Measurements from ENCODE around the gene KLRC1. TPM values are rescaled to one million over a fixed set of nuclear protein-coding genes. Genes with fewer than 3 reads are reported as not detected.
A peak's percentile ranks its signal among the peaks of the same experiment; 100 is the strongest.
"Not testable (repeated sequence)": the region's sequence is repeated elsewhere in the genome, so short reads cannot be mapped to it uniquely, and the experiment has no call there.

KLRC1 gene
- total RNA-seq, 1 experiment from 2014 or later = not detected

GRCh38 chr12:10404798-10405197, 48.4 kb downstream of the KLRC1 start:
- DNase-seq = no peak
- no TSS peak for BruUV-seq (replicated peaks)
- Mint-ChIP-seq H3K9me3 (ENCODE audit: low read depth, unreplicated experiment) (no peaks in the 10 kb centered on the region), H3K4me3 (ENCODE audit: low read depth, unreplicated experiment) (no peak overlapping the region), H3K36me3 (ENCODE audit: insufficient read depth, unreplicated experiment) (no peaks in the 10 kb centered on the region), H3K27me3 (ENCODE audit: unreplicated experiment) (no peaks in the 10 kb centered on the region), H3K4me1 (ENCODE audit: low read depth, unreplicated experiment) (no peaks in the 10 kb centered on the region), H3K27ac (ENCODE audit: unreplicated experiment) (no peak overlapping the region)
- intact Hi-C loops (cut with micrococcal nuclease; ENCODE audit: unreplicated experiment) = no loop called here
- no peak for TF ChIP-seq CTCF (IDR thresholded peaks at IDR 0.05; ENCODE audit: unreplicated experiment)
- CTCF ChIA-PET = no interaction called here

DNA sequence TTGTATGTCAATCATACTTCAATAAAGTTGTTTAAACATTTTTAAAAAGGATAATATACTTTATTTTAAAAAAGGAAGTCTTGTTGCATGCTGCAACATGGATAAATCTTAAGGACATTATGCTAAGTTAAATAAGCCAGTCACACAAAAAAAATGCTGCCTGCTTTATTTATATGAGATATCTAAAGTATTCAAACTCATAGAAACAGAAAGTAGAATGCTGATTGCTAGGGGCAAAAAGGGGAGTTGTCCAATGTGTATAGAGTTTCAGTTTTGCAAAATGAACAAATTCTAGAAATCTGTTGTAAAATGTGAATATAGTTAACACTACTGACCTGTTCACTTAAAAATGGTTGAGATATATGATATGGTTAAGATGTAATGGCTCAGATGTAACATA, 52.3 kb downstream of the KLRC1 start:
- CTCF ChIA-PET = no interaction called here
- peaks cover 3% of the 10 kb centered on the region for H3K4me1 Mint-ChIP-seq (ENCODE audit: low read depth, unreplicated experiment)
- H3K4me3 Mint-ChIP-seq (ENCODE audit: low read depth, unreplicated experiment) = no peak overlapping the region
- no peak for DNase-seq
- no TSS peak for BruUV-seq (replicated peaks)
- no peaks in the 10 kb centered on the region for H3K27me3 Mint-ChIP-seq (ENCODE audit: unreplicated experiment)
- intact Hi-C loops (cut with micrococcal nuclease; ENCODE audit: unreplicated experiment) = no loop called here
- no peaks in the 10 kb centered on the region for H3K9me3 Mint-ChIP-seq (ENCODE audit: low read depth, unreplicated experiment)
- no peak overlapping the region for H3K27ac Mint-ChIP-seq (ENCODE audit: unreplicated experiment)
- no peak for TF ChIP-seq CTCF (IDR thresholded peaks at IDR 0.05; ENCODE audit: unreplicated experiment)
- H3K36me3 Mint-ChIP-seq (ENCODE audit: insufficient read depth, unreplicated experiment) = peaks cover under 1% of the 10 kb centered on the region

GRCh38 chr12:10398168-10398567, 55.0 kb downstream of the KLRC1 start:
- BruUV-seq (replicated peaks) = no TSS peak
- Mint-ChIP-seq H3K4me1 (ENCODE audit: low read depth, unreplicated experiment) (peaks cover 24% of the 10 kb centered on the region), H3K27ac (ENCODE audit: unreplicated experiment) (no peak overlapping the region), H3K27me3 (ENCODE audit: unreplicated experiment) (no peaks in the 10 kb centered on the region), H3K36me3 (ENCODE audit: insufficient read depth, unreplicated experiment) (peaks cover 6% of the 10 kb centered on the region), H3K9me3 (ENCODE audit: low read depth, unreplicated experiment) (no peaks in the 10 kb centered on the region), H3K4me3 (ENCODE audit: low read depth, unreplicated experiment) (no peak overlapping the region)
- TF ChIP-seq CTCF (IDR thresholded peaks at IDR 0.05; ENCODE audit: unreplicated experiment) = no peak
- DNase-seq = no peak
- intact Hi-C loops (cut with micrococcal nuclease; ENCODE audit: unreplicated experiment) = no loop called here
- CTCF ChIA-PET = no interaction called here

DNA sequence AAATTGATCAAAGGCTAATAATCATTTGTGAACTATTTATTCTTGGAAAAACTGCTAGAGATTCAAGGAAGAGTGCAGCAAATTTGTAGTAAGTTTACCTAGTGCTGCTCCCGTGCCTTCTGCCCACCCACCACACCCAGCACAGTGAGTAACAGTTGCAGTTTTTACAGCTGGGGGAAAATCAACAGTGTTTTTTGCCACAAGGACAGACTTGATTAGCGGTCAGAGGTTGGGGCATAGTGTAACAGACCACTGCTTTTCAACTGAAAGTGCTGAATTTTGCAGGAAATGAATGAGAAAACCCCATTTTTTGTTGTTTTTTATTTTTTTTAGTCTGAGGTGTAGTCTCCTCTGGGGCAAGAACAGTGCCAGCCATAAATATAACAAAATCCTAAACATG, 55.9 kb downstream of the KLRC1 start:
- intact Hi-C loops (cut with micrococcal nuclease; ENCODE audit: unreplicated experiment) = no loop called here
- BruUV-seq (replicated peaks) = no TSS peak
- CTCF ChIA-PET = interaction anchor here (0.6 to 0.7 kb wide), 2 partner anchors 14 to 31 kb away, joined by 3 to 4 read pairs; no protein-coding TSS in a partner anchor
- no peak for TF ChIP-seq CTCF (IDR thresholded peaks at IDR 0.05; ENCODE audit: unreplicated experiment)
- Mint-ChIP-seq H3K27me3 (ENCODE audit: unreplicated experiment) (no peaks in the 10 kb centered on the region), H3K4me3 (ENCODE audit: low read depth, unreplicated experiment) (no peak overlapping the region), H3K27ac (ENCODE audit: unreplicated experiment) (no peak overlapping the region), H3K4me1 (ENCODE audit: low read depth, unreplicated experiment) (peaks cover 30% of the 10 kb centered on the region), H3K36me3 (ENCODE audit: insufficient read depth, unreplicated experiment) (peaks cover 6% of the 10 kb centered on the region), H3K9me3 (ENCODE audit: low read depth, unreplicated experiment) (no peaks in the 10 kb centered on the region)
- DNase-seq = no peak

DNA sequence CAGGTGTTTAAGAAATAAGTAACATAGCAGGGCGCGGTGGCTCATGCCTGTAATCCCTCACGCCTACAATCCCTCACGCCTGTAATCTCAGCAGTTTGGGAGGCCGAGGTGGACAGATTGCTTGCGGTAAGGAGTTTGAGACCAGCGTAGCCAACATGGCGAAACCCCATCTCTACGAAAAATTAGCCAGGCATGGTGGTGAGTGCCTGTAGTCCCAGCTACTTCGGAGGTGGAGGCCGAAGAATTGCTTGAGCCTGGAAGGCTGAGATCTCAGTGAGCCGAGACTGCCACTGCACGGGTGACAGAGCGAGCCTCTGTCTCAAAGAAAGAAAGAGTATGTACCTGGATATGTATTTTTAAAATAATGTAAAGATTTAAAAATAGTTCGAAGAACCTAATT, 57.0 kb downstream of the KLRC1 start:
- DNase-seq; CTCF ChIA-PET; BruUV-seq (replicated peaks); intact Hi-C loops (cut with micrococcal nuclease; ENCODE audit: unreplicated experiment); H3K36me3 Mint-ChIP-seq (ENCODE audit: insufficient read depth, unreplicated experiment); H3K9me3 Mint-ChIP-seq (ENCODE audit: low read depth, unreplicated experiment); H3K27me3 Mint-ChIP-seq (ENCODE audit: unreplicated experiment): not testable (repeated sequence)
- Mint-ChIP-seq H3K4me1 (ENCODE audit: low read depth, unreplicated experiment) (peaks cover 32% of the 10 kb centered on the region), H3K4me3 (ENCODE audit: low read depth, unreplicated experiment) (peak overlapping the region; percentile 58), H3K27ac (ENCODE audit: unreplicated experiment) (peak overlapping the region; percentile 97)

Other genes with a start within 250 kb of the KLRC1 start
- 54.8 and 61.0 TPM in 2 replicates for gene GABARAPL1, start 240.5 kb downstream of the KLRC1 start, total RNA-seq (2022)
- gene KLRD1, start 145.5 kb downstream of the KLRC1 start, total RNA-seq (2022) = 0.14 TPM in 1 of 2 replicates, not detected in the other
- gene KLRK1, start 63.3 kb downstream of the KLRC1 start, total RNA-seq (2022) = not detected in 2 replicates
- not detected in 2 replicates for gene KLRC4, start 43.6 kb downstream of the KLRC1 start, total RNA-seq (2022)
- not detected in 2 replicates for gene KLRC3, start 32.8 kb downstream of the KLRC1 start, total RNA-seq (2022)
- not detected in 2 replicates for gene KLRC2, start 17.4 kb downstream of the KLRC1 start, total RNA-seq (2022)
- gene EIF2S3B, start 52.5 kb upstream of the KLRC1 start, total RNA-seq (2022) = 4.8 and 5.7 TPM in 2 replicates
- gene MAGOHB, start 160.2 kb upstream of the KLRC1 start, total RNA-seq (2022) = 59.5 and 61.4 TPM in 2 replicates
- 8.4 and 10.7 TPM in 2 replicates for gene STYK1, start 220.7 kb upstream of the KLRC1 start, total RNA-seq (2022)